GM18861 (cell line): ENCODE data around the gene AMPD1.

ENCODE experiments used
- ATAC-seq: cut with Tn5 transposase; IDR thresholded peaks from one replicate; pipeline ENCODE4 v1.9.1; 2021; ENCODE audit not compliant: unreplicated experiment

Gene AMPD1

GRCh38 chr1:114695430-114696058, at the start of gene AMPD1:
TSS of gene AMPD1 (minus strand) at chr1:114695546. CDS start at chr1:114695471, 75 bp downstream.
- no peak for ATAC-seq

- no peak for ATAC-seq
Observed at GRCh38 chr1:114741963-114742746, 46.8 kb upstream of the AMPD1 start.

- ATAC-seq: no peak
Observed at GRCh38 chr1:114740331-114740730, 45.0 kb upstream of the AMPD1 start.

GRCh38 chr1:114737314-114737849, 42.0 kb upstream of the AMPD1 start:
- no peak for ATAC-seq

- ATAC-seq: no peak
Observed at GRCh38 chr1:114735479-114735878, 40.1 kb upstream of the AMPD1 start.

GRCh38 chr1:114729782-114730181, 34.4 kb upstream of the AMPD1 start:
- no peak for ATAC-seq

GRCh38 chr1:114728553-114728952, 33.2 kb upstream of the AMPD1 start:
- ATAC-seq: no peak

GRCh38 chr1:114725230-114725629, 29.9 kb upstream of the AMPD1 start:
- ATAC-seq: no peak

GRCh38 chr1:114723915-114724314, 28.6 kb upstream of the AMPD1 start:
- ATAC-seq: no peak

- ATAC-seq: no peak
Observed at GRCh38 chr1:114723457-114723856, 28.1 kb upstream of the AMPD1 start.

GRCh38 chr1:114720492-114720891, 25.1 kb upstream of the AMPD1 start:
- ATAC-seq: no peak

- no peak for ATAC-seq
Observed at GRCh38 chr1:114719424-114719787, 24.1 kb upstream of the AMPD1 start.

- ATAC-seq: no peak
Observed at GRCh38 chr1:114718661-114719423, 23.5 kb upstream of the AMPD1 start.

GRCh38 chr1:114716304-114717170, 21.2 kb upstream of the AMPD1 start, which contains the start of gene NRAS:
TSS of gene NRAS (minus strand) at chr1:114716771. CDS start at chr1:114716160, 611 bp downstream.
- ATAC-seq: peak; percentile 80

GRCh38 chr1:114715952-114716303, 20.6 kb upstream of the AMPD1 start:
- ATAC-seq: peak; percentile 2

- no peak for ATAC-seq
Observed at GRCh38 chr1:114712977-114713376, 17.6 kb upstream of the AMPD1 start.

- no peak for ATAC-seq
Observed at GRCh38 chr1:114710360-114710759, 15.0 kb upstream of the AMPD1 start.

- ATAC-seq: no peak
Observed at GRCh38 chr1:114707604-114708003, 12.3 kb upstream of the AMPD1 start.

GRCh38 chr1:114703242-114703641, 7.9 kb upstream of the AMPD1 start:
- ATAC-seq: no peak

GRCh38 chr1:114702737-114703136, 7.4 kb upstream of the AMPD1 start:
- no peak for ATAC-seq

- no peak for ATAC-seq
Observed at GRCh38 chr1:114701931-114702330, 6.6 kb upstream of the AMPD1 start.
